Nephron (organoid): ENCODE data around the gene ACSBG1.

Experiments used
- H3K27ac Mint-ChIP-seq, 3 experiments: 2 replicates each; pipeline ENCODE4 v1.8.0; 2020; ENCODE audit warnings: mixed read lengths in 3 of 3, mild to moderate bottlenecking in 2 of 3, moderate library complexity in 1 of 3
- H3K27me3 Mint-ChIP-seq: 2 replicates; pipeline ENCODE4 v1.8.0; 2021; ENCODE audit warnings: low read depth, mild to moderate bottlenecking, moderate library complexity, mixed read lengths
- H3K36me3 Mint-ChIP-seq: 2 replicates; pipeline ENCODE4 v1.8.0; 2020; ENCODE audit warnings: low read depth, mixed read lengths
- H3K4me1 Mint-ChIP-seq: 2 replicates; pipeline ENCODE4 v1.8.0; 2020; ENCODE audit warnings: mixed read lengths
- H3K4me3 Mint-ChIP-seq, 3 experiments: 2 replicates each; pipeline ENCODE4 v1.8.0; 2020; ENCODE audit warnings: mild to moderate bottlenecking in 3 of 3, mixed read lengths in 3 of 3, moderate library complexity in 2 of 3
- H3K9me3 Mint-ChIP-seq: 2 replicates; pipeline ENCODE4 v1.8.0; 2020; ENCODE audit warnings: mixed read lengths
- TF ChIP-seq, protein P1 (sequence below), 3 experiments: fragments of 200-600 bp; sonication (generic); IDR thresholded peaks; one replicate each; pipeline ENCODE4 v1.5.0; 2021; ENCODE audit warnings: antibody characterized with exemption in 3 of 3; ENCODE audit not compliant: unreplicated experiment in 3 of 3

ACSBG1 gene

DNA sequence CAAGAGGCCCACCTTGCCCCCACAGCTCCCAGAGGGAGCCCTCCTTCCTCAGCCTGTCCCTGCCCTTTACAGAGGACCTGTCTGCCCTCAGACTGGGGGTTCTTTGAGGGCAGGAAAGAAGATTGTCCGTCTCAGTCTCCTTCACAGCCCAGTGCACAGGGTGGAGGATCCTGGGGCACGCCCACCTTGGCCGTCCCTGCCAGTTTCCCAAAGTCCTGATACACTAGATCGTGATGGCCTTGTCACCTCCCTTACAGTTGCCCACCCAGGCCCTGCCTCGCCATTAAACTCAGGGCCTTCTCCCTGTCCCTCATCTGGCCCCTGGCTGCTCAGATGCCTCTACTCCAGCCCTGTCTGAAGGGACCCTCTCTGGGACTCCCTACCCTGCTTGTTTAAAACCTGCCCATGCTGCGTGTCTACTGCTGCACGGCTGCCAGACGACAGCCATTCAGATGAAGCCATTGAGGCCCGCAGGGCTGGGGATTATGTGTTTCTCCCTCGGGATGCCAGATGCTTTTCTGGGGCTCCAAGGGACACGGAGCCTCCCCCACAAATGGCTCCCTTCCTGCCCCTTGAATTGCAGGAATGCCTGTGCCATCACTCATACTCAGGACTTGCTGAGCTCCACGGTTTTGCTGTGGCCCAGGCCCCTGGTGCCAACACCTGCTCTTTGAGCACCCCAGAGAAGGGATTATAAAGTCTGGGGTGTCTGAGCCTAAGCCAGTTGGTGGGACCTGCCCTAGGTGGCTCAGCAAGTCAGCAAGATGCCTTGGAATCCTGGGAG, 27.8 kb downstream of the ACSBG1 start:
- peaks cover 3% of the 10 kb centered on the region for H3K27me3 Mint-ChIP-seq
- H3K9me3 Mint-ChIP-seq: no peaks in the 10 kb centered on the region
- peaks cover 43% of the 10 kb centered on the region for H3K4me1 Mint-ChIP-seq
- H3K36me3 Mint-ChIP-seq: no peaks in the 10 kb centered on the region
- H3K27ac Mint-ChIP-seq: peak overlapping the region; percentile 26 to 62 (median 57)
- TF ChIP-seq, protein P1, sequence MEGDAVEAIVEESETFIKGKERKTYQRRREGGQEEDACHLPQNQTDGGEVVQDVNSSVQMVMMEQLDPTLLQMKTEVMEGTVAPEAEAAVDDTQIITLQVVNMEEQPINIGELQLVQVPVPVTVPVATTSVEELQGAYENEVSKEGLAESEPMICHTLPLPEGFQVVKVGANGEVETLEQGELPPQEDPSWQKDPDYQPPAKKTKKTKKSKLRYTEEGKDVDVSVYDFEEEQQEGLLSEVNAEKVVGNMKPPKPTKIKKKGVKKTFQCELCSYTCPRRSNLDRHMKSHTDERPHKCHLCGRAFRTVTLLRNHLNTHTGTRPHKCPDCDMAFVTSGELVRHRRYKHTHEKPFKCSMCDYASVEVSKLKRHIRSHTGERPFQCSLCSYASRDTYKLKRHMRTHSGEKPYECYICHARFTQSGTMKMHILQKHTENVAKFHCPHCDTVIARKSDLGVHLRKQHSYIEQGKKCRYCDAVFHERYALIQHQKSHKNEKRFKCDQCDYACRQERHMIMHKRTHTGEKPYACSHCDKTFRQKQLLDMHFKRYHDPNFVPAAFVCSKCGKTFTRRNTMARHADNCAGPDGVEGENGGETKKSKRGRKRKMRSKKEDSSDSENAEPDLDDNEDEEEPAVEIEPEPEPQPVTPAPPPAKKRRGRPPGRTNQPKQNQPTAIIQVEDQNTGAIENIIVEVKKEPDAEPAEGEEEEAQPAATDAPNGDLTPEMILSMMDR (IDR thresholded peaks at IDR 0.05; ENCODE audit: unreplicated experiment in 3 of 3): no peak
- no peak overlapping the region for H3K4me3 Mint-ChIP-seq

DNA sequence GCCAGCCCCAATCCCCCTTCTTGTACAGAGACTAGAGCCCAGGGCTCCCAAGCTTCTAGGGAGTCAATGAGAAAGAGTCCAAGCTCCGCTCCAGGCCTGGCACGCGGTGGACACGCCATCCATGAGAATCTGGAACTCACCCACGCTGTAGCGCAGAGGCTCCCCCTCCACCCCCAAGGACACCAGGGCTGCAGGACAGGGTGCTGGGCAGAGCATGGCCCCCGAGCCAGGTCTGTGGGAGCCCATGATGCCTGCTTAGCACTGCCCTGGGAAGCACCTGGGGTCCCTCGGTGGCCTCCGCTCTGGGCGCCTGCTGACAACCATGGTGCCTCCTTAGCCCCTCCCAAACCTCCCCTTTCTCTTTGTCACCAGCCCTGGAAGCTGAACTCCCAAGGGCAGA, 28.5 kb downstream of the ACSBG1 start:
- Mint-ChIP-seq H3K4me3 (no peak overlapping the region), H3K4me1 (peaks cover 39% of the 10 kb centered on the region), H3K36me3 (no peaks in the 10 kb centered on the region), H3K27me3 (peaks cover 3% of the 10 kb centered on the region), H3K27ac (no peak overlapping the region), H3K9me3 (no peaks in the 10 kb centered on the region)
- TF ChIP-seq, protein P1 (IDR thresholded peaks at IDR 0.05; ENCODE audit: unreplicated experiment in 3 of 3): no peak

DNA sequence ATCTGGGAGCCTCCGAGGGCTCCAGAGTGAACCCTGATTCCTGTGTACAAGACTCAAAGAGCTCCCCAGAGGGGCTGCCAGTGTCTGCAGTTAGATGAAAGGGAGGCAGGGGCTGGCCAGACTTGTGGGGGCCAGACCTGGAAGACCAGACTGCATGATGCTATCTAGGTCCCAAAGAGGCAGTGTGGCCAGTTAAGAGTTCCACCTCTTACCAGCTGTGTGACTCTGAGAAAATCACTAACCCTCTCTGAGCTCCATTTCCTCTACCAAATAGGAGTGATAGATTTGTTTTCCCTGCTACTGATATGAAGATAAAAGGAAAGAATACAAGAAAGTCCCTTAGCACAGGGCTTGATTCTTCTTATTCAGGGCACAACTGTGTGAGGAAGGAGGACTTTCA, 29.0 kb downstream of the ACSBG1 start:
- Mint-ChIP-seq H3K27ac (peak overlapping the region in 1 of 3 experiments; percentile 62), H3K27me3 (peaks cover 3% of the 10 kb centered on the region), H3K4me3 (no peak overlapping the region), H3K4me1 (peaks cover 38% of the 10 kb centered on the region), H3K9me3 (no peaks in the 10 kb centered on the region), H3K36me3 (no peaks in the 10 kb centered on the region)
- TF ChIP-seq, protein P1 (IDR thresholded peaks at IDR 0.05; ENCODE audit: unreplicated experiment in 3 of 3): no peak

DNA sequence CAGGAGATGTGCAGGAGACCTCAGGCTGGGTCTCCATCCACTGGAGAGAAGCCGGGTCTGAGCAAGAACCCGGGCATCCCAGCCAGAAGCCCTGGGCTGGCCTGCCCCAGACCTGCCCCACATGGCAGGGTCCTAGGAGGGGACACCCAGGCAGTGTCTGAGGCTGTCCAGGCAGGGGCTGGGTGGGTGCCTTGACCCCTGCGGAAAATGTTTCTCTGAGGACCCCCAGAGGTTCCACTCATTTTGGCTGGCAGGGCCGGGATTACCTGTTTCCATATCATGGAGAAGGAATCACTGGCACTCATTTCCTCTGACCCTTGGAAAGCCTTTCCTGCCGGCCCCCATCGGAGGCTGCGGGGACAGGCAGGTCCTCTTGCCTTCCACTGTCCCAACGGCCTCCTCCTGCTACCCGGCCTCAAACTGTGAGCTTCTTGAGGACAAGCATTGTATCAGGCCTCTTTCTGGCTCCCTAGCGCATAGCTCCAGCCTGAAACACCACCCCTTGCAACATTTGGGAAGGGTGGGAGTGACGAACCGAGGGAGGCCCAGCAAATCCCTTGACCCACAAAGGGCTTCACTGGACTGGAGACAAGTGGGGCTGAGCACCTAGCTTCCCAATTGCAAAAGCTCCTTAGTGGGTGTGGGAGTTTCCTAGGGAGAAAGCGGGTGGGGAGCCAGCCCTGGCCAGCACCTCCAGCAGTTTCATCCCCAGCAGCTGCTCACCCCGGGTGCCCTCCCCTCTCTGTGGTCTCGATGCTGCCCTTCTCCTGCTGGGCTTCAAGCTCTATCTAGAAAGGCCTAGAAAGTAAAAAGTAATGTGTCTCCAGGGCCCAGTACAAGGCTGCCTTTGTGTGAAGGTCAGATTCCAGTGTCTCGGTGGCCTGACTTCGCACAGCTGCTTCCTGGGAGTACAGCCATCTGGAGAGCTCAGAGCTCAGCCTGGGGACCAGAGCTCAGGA, 29.7 kb downstream of the ACSBG1 start:
- Mint-ChIP-seq H3K4me3 (no peak overlapping the region), H3K4me1 (peaks cover 38% of the 10 kb centered on the region)
- TF ChIP-seq, protein P1 (IDR thresholded peaks at IDR 0.05; ENCODE audit: unreplicated experiment in 3 of 3): no peak

DNA sequence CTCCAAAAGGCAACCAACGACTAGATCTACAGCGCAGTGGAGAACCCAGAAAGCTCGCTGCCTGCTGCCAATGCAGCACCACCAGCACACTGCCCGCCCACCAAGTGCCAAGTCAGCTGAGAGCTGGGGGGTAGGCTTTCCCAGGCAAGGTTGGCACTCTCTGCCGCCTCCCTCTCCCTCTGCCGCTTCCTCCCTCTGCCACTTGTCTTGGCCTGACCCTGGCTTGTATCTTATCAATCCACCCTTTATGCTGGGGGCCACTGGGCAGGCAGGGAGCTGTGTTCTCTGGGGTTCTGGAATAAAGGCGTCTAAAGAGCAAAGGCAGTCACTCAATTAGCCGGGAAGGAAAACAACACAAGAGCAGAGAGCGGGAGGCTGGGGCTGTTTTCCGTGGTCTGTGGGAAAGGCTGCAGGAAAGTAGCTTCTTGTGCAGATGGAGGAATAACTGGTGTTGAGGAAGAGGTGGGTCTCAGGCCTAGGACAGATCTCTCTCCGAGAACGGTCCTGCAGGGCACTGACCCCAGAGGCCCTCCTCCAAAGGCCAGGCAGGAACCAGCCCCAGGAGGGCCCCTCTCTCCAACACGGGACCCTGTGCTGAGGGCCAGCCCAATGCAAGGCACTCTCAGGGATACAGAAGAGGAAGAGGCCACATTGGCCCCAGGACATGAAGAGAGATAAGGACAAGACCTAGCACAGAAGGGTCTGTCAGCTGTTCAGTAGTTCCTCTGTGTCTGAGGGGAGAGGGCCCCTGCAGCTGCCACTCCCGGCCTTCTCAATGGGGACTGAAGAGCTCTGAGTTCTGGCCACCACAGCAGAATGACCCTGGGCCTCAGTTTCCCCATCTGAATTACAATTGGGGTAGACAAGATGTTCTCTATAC, 30.8 kb downstream of the ACSBG1 start:
- H3K36me3 Mint-ChIP-seq: no peaks in the 10 kb centered on the region
- H3K4me1 Mint-ChIP-seq: peaks cover 38% of the 10 kb centered on the region
- H3K27ac Mint-ChIP-seq: no peak overlapping the region
- H3K4me3 Mint-ChIP-seq: no peak overlapping the region
- peaks cover 3% of the 10 kb centered on the region for H3K27me3 Mint-ChIP-seq
- TF ChIP-seq, protein P1 (IDR thresholded peaks at IDR 0.05; ENCODE audit: unreplicated experiment in 3 of 3): no peak
- no peaks in the 10 kb centered on the region for H3K9me3 Mint-ChIP-seq

More for the DNA sequence above, 29.7 kb downstream of the ACSBG1 start:
- Mint-ChIP-seq H3K27ac (peak overlapping the region in 1 of 3 experiments; percentile 62), H3K9me3 (no peaks in the 10 kb centered on the region), H3K36me3 (no peaks in the 10 kb centered on the region), H3K27me3 (peaks cover 3% of the 10 kb centered on the region)
